Loucy (cell line): ENCODE data around the gene STAB2.

Experiments used
- EZH2phosphoT487 ChIP-seq: fragments of 200-600 bp; IDR thresholded peaks from 2 replicates; pipeline ENCODE4 v1.6.1; 2018; ENCODE audit warnings: antibody characterized with exemption, mild to moderate bottlenecking, moderate library complexity, borderline replicate concordance
- TF ChIP-seq, protein P1 (sequence below): fragments of 200-600 bp; sonication (generic); conservative IDR thresholded peaks from 2 replicates; pipeline ENCODE4 v1.5.1; 2014; ENCODE audit warnings: mild to moderate bottlenecking, antibody characterized with exemption, low read length

DNA sequence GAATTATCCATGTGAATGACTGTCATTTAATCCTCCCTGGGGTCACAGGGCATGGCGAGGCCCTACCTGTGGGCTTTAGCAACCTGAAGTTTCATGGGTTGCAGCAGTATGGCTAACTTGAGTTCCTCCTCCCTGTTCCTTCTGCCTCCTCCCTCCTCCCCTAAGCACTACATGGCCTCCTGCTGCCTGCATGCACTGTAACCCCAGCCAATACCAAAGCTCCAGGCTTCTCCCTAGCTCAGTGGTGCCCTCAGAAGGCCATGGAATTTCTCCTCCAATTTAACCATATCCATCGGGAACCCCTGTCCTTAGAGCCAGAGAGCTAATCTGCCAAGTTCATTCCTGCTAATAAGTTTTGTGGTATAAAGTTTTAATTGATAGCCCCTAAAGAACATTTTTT lies 158.9 kb downstream of the STAB2 start:
- TF ChIP-seq EZH2phosphoT487 = no peak
- TF ChIP-seq, protein P1, sequence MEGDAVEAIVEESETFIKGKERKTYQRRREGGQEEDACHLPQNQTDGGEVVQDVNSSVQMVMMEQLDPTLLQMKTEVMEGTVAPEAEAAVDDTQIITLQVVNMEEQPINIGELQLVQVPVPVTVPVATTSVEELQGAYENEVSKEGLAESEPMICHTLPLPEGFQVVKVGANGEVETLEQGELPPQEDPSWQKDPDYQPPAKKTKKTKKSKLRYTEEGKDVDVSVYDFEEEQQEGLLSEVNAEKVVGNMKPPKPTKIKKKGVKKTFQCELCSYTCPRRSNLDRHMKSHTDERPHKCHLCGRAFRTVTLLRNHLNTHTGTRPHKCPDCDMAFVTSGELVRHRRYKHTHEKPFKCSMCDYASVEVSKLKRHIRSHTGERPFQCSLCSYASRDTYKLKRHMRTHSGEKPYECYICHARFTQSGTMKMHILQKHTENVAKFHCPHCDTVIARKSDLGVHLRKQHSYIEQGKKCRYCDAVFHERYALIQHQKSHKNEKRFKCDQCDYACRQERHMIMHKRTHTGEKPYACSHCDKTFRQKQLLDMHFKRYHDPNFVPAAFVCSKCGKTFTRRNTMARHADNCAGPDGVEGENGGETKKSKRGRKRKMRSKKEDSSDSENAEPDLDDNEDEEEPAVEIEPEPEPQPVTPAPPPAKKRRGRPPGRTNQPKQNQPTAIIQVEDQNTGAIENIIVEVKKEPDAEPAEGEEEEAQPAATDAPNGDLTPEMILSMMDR = no peak
